HG02642 (cell line): ENCODE measurements around the gene NKAIN4.

Experiments
- ATAC-seq: cut with Tn5 transposase; IDR thresholded peaks from one replicate; pipeline ENCODE4 v1.9.1; 2021; ENCODE audit warnings: mild to moderate bottlenecking; ENCODE audit not compliant: unreplicated experiment, poor library complexity

NKAIN4 gene

GRCh38 chr20:63205896-63206295 is 48.4 kb downstream of the NKAIN4 start:
- ATAC-seq: no peak

- no peak for ATAC-seq
Measured at GRCh38 chr20:63204362-63204761, 49.9 kb downstream of the NKAIN4 start.

GRCh38 chr20:63202811-63203526 is 51.3 kb downstream of the NKAIN4 start:
- no peak for ATAC-seq

- ATAC-seq: no peak
Measured at GRCh38 chr20:63202021-63202420, 52.2 kb downstream of the NKAIN4 start.

GRCh38 chr20:63198606-63199005 is 55.7 kb downstream of the NKAIN4 start:
- ATAC-seq: no peak

GRCh38 chr20:63196768-63197470 is 57.3 kb downstream of the NKAIN4 start:
- ATAC-seq: no peak

GRCh38 chr20:63194797-63195173 is 59.5 kb downstream of the NKAIN4 start:
- no peak for ATAC-seq

GRCh38 chr20:63194007-63194796 is 60.1 kb downstream of the NKAIN4 start:
- no peak for ATAC-seq

- ATAC-seq: no peak
Measured at GRCh38 chr20:63192721-63193120, 61.5 kb downstream of the NKAIN4 start.

- ATAC-seq: no peak
Measured at GRCh38 chr20:63191400-63191799, 62.9 kb downstream of the NKAIN4 start.

- ATAC-seq: no peak
Measured at GRCh38 chr20:63190828-63191227, 63.4 kb downstream of the NKAIN4 start.
